Activated T-helper 1 cell treated with Interleukin-2 at 50 U/mL for 16 hours (primary cell): Measurements from ENCODE around the gene IGF2BP3.

Source experiments
- DNase-seq: peaks from one replicate; pipeline ENCODE4 v3.0.0-alpha.2; 2020; ENCODE audit warnings: low read depth

IGF2BP3 gene

GRCh38 chr7:23472046-23472445 lies 1.8 kb upstream of the IGF2BP3 start:
- DNase-seq, result no peak

- no peak for DNase-seq
These were observed 992 bp upstream of the IGF2BP3 start for GRCh38 chr7:23471106-23471859.

GRCh38 chr7:23469961-23470250 lies 385 bp downstream of the IGF2BP3 start:
- DNase-seq, result no peak

- DNase-seq, result no peak
These were observed 936 bp downstream of the IGF2BP3 start for GRCh38 chr7:23469150-23469960.

- no peak for DNase-seq
These were observed 1.7 kb downstream of the IGF2BP3 start for GRCh38 chr7:23468526-23469149.

- no peak for DNase-seq
These were observed 2.3 kb downstream of the IGF2BP3 start for GRCh38 chr7:23467806-23468525.

- DNase-seq, result no peak
These were observed 2.9 kb downstream of the IGF2BP3 start for GRCh38 chr7:23467291-23467805.

GRCh38 chr7:23462846-23463245 lies 7.4 kb downstream of the IGF2BP3 start:
- DNase-seq, result no peak

- no peak for DNase-seq
These were observed 12.2 kb downstream of the IGF2BP3 start for GRCh38 chr7:23458044-23458443.

GRCh38 chr7:23456093-23456492 lies 14.2 kb downstream of the IGF2BP3 start:
- no peak for DNase-seq

GRCh38 chr7:23454881-23455526 lies 15.3 kb downstream of the IGF2BP3 start:
- no peak for DNase-seq

- no peak for DNase-seq
These were observed 19.8 kb downstream of the IGF2BP3 start for GRCh38 chr7:23450518-23450917.

- no peak for DNase-seq
These were observed 20.4 kb downstream of the IGF2BP3 start for GRCh38 chr7:23449941-23450340.

- no peak for DNase-seq
These were observed 25.0 kb downstream of the IGF2BP3 start for GRCh38 chr7:23445326-23445725.

GRCh38 chr7:23443974-23444373 lies 26.3 kb downstream of the IGF2BP3 start:
- no peak for DNase-seq

- DNase-seq, result no peak
These were observed 32.1 kb downstream of the IGF2BP3 start for GRCh38 chr7:23438171-23438570.

GRCh38 chr7:23434147-23434917 lies 36.0 kb downstream of the IGF2BP3 start:
- no peak for DNase-seq

- DNase-seq, result no peak
These were observed 38.5 kb downstream of the IGF2BP3 start for GRCh38 chr7:23431702-23432199.

GRCh38 chr7:23430893-23431259 lies 39.4 kb downstream of the IGF2BP3 start:
- DNase-seq, result no peak

GRCh38 chr7:23426876-23427275 lies 43.4 kb downstream of the IGF2BP3 start:
- no peak for DNase-seq

- no peak for DNase-seq
These were observed 47.4 kb downstream of the IGF2BP3 start for GRCh38 chr7:23422909-23423308.
